ENCODE measurements around the gene LMO2. TPM values are rescaled to one million over a fixed set of nuclear protein-coding genes. Genes with fewer than 3 reads are reported as not detected.

LMO2 gene
- total and polyA plus RNA-seq, 2 of the 13 experiments (the other 11 are each of a cell fraction or from before 2014, with no cell fraction given), result not detected

- no peak overlapping the region for H3K4me3 ChIP-seq (replicated peaks in 1 of 3; ENCODE audit: insufficient read depth in 1 of 3, low read depth in 2 of 3, low read length in 3 of 3)
- no peak for FAIRE-seq
- H3K4me1 ChIP-seq (ENCODE audit: insufficient read depth, low read length), result no peaks in the 10 kb centered on the region; the same call in 1 of the 2 replicates
- no peak overlapping the region for H3K9ac ChIP-seq (ENCODE audit: insufficient read depth, low read depth, low read length)
- H2AFZ ChIP-seq (ENCODE audit: low read length), result no peak overlapping the region
- 64% methylated on average over 14 of the region's 14 CpGs for WGBS (ENCODE audit: low lambda C conversion rate)
- H3K9me3 ChIP-seq (ENCODE audit: low read length), result no peaks in the 10 kb centered on the region
- TF ChIP-seq MTERF4 (CRISPR knock-in tag; IDR thresholded peaks at IDR 0.05) (no peak), ZNF34 (CRISPR knock-in tag; IDR thresholded peaks at IDR 0.05; ENCODE audit: borderline replicate concordance) (no peak), NCOA1 (CRISPR knock-in tag; IDR thresholded peaks at IDR 0.05) (no peak), HMGXB4 (CRISPR knock-in tag; IDR thresholded peaks at IDR 0.05; ENCODE audit: borderline replicate concordance in 1 of 2, low read depth in 1 of 2) (no peak)
- H3K27ac ChIP-seq (ENCODE audit: extremely low read length, insufficient read depth, low read length), result no peak overlapping the region
- no peak overlapping the region for H3K4me2 ChIP-seq (ENCODE audit: low read depth, low read length)
- H3K36me3 ChIP-seq (replicated peaks in 1 of 2; ENCODE audit: control insufficient read depth in 1 of 2, insufficient read depth in 2 of 2, low read length in 2 of 2), result no peaks in the 10 kb centered on the region
- no peaks in the 10 kb centered on the region for H4K20me1 ChIP-seq (ENCODE audit: insufficient read depth, low read length)
- intact Hi-C loops (cut with micrococcal nuclease; ENCODE audit: unreplicated experiment) (no loop called here), in situ Hi-C loops (cut with HindIII; ENCODE audit: extremely low pct_ligation_motif_present, low pct_unique_long_range_greater_than_20kb) (no loop called here)
- peaks cover 0 to 28% of the 10 kb centered on the region in 2 experiments; a peak in 2 of 5 replicates for H3K27me3 ChIP-seq (ENCODE audit: control insufficient read depth in 1 of 2, insufficient read depth in 2 of 2, low read length in 2 of 2)
- POLR2A ChIA-PET, result no interaction called here
- CTCF ChIA-PET (ENCODE audit: low intra/inter-chr PET ratio, low total read pairs), result no interaction called here
- BruUV-seq (replicated peaks), result no TSS peak
- no peak for DNase-seq (ENCODE audit: low spot score)
- ATAC-seq, result no peak
- H3K79me2 ChIP-seq (ENCODE audit: insufficient read depth, low read length), result no peaks in the 10 kb centered on the region
Measured at GRCh38 chr11:33893711-33894397, 2.0 kb upstream of the LMO2 start.
